HG03139 (cell line): Measurements from ENCODE around the gene TPI1.
"Not testable (repeated sequence)": the region's sequence is repeated elsewhere in the genome, so short reads cannot be mapped to it uniquely, and the experiment has no call there.

Experiments
- ATAC-seq: cut with Tn5 transposase; IDR thresholded peaks from one replicate; pipeline ENCODE4 v1.9.1; 2021; ENCODE audit not compliant: unreplicated experiment

TPI1 gene

DNA sequence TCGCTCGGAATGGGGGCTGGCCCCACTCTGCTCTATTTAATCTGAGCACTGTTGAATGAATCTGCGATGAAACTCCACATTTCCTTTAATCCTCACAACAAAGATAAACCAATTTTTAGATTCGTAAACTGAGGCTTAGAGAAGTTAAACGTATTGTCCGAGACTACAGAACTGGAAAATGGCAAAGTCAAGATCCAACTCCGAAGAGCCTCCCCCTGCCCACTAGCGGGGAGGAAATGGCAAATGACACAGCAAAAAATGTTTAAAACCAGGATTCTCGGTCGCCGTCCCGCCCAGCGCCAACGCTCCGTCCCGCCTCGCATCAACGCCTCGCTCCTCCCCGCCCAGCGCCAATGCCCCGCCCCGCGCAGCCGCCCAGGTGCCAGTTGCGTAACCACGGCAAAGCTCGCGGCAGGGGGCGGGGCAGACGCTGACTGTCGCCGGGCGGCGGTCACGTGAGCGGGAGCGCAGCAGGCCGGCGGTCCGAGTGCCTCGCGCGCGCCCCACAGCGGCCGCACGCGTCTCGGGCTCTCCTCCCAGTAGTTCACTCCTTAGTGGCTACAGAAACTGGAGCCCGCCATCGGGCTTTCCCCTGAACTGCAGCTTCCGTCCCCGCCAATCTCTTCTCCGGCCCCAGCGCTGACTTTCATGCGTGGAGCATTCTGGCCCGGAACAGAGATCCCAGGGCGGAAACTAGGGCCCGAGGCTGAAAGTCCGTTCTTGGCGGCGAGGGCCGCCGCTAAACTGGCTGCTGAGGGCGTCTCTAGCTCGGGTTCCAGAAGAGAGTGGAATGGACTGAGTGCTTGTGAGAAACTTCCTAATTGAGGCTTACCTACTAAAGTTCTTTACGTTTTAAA is 23.7 kb downstream of the TPI1 start:
- peak; percentile 92 for ATAC-seq

DNA sequence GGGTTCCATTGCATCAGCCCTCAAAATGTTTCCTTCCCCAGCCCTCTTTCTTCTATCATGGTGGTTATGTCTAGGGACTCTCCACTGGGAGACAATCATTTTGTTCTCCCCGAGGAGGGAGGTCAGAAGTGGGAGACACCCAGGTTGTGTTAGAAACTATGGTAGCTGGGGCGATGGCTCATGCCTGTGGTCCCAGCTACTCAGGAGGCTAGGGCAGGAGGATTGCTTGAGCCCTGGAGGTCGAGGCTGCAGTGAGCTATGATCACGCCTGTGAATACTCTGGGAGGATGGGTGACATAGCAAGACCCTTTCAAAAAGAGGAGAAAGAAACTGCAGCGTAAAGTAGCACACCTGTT is 24.3 kb downstream of the TPI1 start:
- ATAC-seq: no peak

DNA sequence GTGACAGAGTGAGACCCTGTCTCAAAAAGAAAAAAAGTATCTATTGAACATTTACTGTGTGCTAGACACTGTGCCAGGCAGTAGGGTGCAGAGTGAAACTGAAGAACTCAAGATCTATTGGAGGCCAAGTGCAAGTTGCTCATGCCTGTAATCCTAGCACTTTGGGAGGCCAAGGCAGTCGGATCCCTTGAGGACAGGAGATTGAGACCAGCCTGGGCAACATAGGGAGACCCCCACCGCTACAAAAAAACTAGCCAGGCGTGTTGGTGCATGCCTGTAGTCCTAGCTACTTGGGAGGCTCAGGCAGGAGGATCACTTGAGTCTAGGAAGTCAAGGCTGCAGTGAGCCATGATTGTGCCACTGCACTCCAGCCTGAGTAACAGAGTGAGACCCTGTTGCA is 25.4 kb downstream of the TPI1 start:
- not testable (repeated sequence) for ATAC-seq

DNA sequence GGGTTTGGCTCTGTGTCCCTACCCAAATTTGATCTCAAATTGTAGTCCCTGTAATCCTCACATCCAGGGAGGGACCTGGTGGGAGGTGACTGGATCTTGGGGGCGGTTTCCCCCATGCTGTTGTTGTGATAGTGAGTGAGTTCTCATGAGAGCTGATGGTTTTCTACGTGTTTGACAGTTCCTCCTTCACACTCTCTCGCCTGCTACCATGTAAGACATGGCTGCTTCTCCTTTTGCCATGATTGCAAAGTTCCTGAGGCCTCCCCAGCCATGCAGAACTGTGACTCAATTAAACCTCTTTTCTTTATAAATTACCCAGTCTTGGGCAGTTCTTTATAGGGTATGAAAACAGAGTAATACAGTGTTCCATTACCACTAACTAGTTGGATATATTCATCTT is 27.0 kb downstream of the TPI1 start:
- ATAC-seq: no peak

DNA sequence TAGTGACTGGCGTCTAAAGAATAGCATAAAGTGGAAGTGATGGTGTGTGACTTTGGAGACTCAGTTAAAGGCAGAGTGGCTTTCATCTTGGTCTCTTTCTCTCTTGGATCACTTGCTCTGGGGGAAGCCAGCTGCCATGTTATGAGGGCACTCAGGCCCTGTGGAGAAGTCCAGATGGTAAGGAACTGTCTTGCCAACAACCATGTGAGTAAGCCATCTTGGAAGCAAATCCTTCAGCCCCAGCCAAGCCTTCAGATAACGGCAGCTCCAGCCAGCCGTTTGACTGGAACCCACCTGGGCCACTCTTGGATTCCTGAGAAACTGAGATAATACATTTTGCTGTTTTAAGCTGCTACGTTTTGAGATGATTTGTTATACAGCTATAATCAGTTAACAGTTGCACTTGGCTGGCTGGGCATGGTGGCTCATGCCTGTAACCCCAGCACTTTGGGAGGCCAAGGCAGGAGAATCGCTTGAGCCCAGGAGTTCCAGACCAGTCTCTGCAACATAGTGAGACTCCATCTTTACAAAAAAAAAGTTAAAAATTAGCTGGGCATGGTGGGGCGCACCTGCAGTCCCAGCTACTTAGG is 29.6 kb downstream of the TPI1 start:
- no peak for ATAC-seq

DNA sequence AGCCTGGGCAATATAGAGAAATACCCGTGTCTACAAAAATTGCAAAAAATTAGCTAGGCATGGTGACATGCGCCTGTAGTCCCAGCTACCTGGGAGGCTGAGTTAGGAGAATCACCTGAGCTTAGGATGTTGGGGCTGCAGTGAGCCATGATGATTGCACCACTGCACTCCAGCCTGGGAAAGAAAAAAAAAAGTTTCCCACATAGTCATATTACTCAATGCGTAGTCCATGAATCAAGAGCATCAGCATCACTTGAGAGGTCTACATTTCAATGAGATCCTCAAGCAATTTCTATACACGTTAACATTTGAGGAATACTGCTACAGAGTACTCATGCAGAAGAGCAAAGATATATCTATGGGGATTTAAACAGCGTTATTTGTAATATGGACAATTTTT is 32.1 kb downstream of the TPI1 start:
- no peak for ATAC-seq

DNA sequence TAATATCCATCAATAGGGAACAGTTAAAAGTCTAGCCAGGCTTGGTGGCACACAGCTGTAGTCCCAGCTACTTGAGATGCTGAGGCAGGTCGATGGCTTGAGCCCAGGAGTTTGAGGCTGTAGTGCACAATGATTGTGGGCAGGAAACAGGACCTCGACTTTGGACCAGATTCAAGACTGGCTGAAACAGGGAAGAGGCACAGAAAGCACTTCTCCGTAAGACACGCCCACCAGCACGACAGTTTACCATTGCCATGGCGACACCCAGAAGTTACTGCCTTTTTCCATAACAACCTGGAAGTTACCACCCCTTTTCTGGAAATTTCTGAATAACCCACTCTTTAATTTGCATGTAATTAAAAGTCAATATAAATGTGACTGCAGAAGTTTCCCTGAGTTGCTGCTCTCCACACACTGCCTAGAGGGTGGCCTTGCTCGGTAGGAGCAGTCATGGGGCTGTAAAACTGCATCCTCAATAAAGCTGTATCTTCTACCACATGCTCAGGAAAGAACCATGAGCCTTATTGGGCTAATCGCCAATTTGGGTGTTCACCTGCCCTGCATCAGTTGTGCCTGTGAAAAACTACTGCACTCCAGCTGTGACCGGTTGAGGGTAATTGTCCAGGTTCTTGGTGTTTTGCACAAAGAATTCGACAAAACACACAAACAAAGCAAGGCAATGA is 32.6 kb downstream of the TPI1 start:
- no peak for ATAC-seq

DNA sequence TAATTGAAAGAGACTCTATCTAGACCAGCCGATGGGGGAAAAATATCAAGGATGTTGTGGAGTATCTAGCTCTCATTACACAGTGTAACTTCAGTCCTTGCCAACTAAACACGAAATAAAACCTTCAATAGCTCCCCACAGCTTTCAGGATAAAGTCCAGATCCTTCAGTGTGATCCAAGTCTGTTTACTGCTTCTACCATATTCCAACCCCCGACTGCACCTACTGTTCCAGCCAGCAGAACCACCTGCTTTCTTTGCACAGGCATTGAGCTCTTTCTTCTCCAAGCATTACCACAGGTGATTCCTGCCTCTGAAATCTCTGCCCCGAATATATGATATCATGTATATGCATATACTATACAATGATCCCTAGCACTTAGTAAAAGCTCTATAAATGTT is 35.1 kb downstream of the TPI1 start:
- no peak for ATAC-seq

DNA sequence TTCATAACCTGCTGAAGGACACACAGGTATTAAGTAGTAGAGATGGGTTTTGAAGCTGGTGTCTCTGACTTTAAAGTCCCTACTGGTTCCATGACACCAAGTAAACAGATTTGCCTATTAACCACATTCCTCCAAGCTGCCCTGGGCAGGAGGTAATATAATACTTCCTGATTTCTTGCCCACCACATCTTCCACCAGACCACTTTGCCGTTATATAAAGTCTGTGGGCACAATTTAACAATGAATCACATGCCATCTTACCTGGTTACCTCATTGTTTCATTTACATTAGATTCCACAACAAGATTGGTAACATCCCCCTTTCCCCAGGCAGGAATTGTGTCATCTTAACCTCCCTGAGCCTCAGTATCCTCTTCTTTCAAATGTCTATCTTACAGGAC is 36.4 kb downstream of the TPI1 start:
- no peak for ATAC-seq

DNA sequence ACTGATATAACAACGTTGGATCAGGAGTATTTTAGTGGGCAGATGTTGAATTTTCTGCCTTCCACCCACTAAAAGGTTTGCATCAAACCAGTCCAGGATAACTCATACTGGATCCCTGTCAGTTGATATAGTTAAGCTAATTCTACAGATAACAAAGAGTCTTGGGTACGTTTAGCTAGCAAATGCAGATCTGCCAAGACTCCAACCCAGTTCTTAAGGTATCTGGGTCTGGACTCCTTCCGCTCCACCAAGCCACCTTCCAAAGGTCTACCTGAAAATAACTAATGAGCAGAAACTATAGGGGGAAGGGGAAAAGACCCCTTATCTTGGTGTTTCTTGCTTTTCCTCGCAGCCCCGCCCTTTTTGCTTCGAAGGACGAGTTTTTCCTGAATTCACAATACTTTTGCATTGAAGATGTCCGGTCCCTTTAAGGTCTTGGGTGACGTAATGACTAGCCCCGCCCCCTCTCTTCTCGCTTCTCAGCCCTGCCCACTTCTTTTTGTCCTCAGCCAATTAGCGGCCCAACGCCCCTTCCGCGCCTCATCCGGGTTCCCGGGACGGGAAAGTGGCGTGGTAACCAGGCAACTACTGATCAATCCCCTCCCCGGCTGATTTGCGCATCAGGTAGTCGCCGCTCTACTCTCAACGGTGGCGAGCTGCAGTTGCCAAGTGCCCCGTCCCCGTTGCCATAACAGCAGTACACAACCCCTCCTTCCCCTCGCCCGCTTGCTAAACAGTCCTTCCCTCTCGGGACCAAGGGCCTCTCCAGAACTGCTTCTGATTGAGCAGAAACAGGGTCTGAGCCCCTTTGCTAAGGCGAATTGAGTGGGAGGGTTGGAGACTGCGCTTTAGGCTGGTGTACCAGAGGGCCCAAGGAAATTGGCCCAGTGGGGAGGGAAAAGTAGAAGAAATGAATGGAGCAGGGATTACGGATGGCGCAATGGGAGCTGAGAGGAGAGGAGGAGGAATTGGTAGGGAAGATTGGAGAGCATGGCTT is 37.2 kb downstream of the TPI1 start, which contains the start of gene LRRC23:
LRRC23 (plus strand) TSS at position 543 of the 997 bp plus-strand sequence. CDS start 812 bp downstream, outside the sequence.
- peak; percentile 94 for ATAC-seq

DNA sequence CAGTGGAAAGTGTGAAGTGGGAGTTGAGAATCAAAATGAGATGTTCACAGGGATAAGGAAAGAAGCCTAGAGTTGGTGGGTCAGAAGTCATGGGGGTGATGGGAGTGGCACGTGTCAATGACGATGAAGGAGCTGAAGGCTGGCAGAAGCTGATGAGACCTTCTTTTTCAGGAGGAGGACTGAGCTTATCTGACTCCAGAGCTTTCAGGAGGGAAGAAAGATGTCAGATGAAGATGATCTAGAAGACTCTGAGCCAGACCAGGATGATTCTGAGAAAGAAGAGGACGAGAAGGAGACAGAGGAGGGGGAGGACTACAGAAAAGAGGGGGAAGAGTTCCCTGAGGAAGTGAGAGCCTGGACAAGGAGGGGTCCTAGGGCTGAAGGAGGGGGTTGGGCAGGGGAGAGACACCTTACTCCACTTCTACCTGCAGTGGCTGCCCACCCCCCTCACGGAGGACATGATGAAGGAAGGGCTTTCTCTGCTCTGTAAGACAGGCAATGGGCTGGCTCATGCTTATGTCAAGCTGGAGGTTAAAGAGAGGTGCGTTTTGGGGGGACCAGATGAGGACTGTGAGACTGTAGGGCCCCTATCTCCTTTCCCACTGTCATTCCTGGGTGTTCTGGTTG is 38.2 kb downstream of the TPI1 start:
- no peak for ATAC-seq

DNA sequence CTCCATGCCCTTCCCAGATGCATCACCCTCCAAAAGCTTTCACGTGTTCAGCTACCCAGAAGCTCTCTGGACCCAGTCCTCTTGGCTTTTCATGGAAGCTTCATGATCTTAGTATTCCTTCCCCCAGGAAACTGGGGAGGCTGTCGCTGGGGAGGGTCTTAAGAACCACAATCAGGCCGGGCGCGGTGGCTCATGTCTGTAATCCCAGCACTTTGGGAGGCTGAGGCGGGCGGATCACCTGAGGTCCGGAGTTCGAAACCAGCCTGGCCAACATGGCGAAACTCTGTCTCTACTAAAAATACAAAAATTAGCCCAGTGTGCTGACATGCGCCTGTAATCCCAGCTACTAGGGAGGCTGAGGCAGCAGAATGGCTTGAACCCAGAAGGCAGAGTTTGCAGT is 40.8 kb downstream of the TPI1 start:
- not testable (repeated sequence) for ATAC-seq

DNA sequence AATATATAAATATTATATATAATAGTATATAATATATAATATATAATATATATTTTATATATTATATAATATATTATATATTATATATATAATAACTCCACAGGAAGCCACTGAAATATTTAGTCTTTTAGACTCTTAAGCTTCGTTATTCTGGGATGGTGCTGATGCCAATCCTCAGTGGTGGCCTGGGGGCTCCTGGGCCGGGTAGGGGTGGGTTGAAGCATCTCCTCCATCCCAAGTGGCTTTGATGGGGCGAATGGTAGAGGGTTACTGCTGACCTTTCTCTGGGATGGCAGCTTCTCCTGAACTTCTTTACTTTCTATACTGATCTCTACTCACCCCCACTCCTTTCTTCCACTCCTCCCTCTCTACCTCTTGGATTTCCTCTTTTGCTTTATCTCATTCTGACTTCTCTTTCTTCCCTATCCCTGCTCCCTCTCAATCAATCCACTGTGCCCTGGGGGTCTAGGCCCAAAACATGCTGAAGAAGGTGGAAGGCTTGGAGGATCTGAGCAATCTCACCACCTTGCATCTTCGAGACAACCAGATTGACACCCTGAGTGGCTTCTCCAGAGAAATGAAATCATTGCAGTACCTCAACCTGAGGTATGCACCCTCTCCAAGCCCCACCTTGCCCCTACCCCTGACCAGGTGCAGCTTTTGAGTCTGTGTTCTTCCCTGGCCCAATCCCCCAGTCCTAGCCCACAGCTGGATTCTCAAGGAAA is 42.3 kb downstream of the TPI1 start:
- ATAC-seq: no peak

DNA sequence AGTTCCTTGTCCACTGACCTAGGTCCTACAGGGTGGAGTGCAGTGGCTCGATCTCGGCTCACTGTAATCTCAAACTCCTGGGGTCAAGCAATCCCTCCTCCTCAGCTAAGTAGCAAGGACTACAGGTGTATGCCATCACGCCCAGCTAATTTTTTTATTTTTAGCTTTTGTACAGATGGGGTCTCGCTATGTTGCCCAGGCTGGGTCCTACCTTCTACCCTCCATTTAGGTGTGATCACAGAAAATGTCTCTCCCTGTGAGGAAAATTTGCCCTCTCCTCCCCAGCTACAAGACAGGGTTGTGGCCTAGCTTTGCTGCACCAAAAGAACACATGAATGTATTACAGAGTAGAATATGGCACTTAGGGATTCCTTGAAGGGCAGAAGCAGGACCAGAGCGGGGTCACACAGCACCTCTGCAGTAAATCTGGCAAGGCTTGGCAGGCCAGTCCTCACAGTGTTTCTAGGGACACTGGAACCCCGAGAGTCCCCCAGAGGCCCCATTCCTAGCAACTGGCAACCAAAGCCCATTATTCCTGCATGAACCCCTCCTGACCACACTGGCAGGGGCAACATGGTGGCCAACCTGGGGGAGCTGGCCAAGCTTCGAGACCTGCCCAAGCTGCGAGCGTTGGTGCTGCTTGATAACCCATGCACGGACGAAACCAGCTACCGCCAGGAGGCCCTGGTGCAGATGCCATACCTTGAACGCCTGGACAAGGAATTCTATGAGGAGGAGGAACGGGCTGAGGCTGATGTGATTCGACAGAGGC is 45.0 kb downstream of the TPI1 start:
- no peak for ATAC-seq

DNA sequence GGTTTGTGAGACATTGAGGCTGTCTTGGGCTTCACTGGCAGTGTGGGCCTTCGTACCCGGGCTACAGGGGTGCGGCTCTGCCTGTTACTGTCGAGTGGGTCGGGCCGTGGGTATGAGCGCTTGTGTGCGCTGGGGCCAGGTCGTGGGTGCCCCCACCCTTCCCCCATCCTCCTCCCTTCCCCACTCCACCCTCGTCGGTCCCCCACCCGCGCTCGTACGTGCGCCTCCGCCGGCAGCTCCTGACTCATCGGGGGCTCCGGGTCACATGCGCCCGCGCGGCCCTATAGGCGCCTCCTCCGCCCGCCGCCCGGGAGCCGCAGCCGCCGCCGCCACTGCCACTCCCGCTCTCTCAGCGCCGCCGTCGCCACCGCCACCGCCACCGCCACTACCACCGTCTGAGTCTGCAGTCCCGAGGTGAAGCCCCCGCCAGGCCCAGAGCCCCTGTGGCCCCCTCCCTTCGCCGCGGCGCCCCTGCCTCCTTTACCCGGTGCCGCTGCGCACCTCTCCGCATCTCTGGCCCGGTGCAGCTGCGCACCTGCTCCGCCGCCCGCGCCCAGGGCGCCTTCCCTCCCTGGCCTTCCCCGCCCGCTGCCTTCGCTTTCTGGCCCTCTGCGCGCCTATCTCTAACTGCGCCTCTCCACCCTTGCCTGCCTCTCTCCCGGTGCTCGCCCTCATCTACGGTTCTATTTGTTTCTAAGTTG is 47.1 kb downstream of the TPI1 start, which contains the start of gene ENO2:
ENO2 (plus strand) TSS at position 335 of the 701 bp plus-strand sequence. CDS start 1,253 bp downstream, outside the sequence.
- no peak for ATAC-seq

DNA sequence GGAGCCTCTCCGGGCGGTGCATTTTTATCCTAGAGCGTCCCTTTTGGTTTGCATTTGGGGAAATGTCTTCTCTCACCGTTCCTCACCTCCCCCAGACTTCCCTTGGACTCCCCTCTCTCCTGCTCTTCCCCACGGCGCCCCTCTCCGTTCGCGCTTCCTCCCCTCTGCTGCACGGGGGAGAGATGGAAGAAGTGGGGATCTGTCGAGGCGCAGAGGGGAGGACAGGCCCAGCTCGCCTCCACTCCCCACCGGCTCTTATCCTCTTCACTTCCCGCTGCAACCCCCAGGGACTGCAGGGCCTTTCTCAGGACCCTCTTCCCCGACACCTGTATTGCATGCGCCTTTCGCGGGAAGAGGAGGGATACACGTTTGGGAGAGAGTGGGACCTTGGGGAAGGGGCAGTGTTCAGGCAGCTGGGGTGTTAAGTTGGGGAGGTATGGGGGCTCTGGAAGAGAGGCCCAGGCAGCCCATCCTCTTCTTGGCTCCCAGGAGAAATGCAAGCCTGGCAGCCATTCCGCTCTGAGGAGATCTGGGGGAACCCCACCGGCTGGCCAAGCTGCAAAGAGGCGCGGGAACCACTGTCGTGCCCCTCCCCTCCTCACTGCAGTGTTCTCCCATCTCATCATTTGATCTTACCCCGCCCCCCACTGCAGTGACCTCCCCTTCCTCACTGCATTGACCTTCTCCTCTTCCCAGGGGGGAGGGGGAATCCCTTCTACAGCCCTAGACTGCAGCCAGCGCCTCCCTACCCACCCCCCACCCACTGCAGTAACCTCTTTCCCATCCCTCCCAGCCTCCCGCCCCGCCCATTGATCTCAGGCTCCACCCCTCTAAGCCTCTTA is 47.8 kb downstream of the TPI1 start:
- ATAC-seq: no peak

DNA sequence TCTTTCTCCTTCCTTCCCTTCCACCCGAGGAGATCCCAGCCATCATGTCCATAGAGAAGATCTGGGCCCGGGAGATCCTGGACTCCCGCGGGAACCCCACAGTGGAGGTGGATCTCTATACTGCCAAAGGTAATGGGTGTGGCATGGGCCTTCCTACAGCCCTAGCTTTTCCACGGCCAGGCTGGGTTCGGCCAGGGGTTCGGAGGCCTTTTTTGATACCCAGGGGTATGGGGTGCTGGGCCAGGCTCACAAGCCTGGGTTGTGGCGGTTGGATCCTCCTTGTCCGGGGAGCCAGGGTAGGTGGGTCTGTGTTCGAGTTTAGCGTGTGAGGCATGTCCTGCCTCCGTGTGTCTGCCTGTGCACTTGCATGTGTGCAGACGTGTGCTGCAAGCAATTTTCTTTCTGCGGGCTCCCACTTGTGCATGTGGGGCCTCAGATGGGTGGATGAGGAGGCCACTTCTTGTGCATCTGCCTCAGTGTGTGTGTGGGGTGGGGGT is 48.5 kb downstream of the TPI1 start:
- ATAC-seq: no peak
